ENCODE data around the gene GP1BA.

DNA sequence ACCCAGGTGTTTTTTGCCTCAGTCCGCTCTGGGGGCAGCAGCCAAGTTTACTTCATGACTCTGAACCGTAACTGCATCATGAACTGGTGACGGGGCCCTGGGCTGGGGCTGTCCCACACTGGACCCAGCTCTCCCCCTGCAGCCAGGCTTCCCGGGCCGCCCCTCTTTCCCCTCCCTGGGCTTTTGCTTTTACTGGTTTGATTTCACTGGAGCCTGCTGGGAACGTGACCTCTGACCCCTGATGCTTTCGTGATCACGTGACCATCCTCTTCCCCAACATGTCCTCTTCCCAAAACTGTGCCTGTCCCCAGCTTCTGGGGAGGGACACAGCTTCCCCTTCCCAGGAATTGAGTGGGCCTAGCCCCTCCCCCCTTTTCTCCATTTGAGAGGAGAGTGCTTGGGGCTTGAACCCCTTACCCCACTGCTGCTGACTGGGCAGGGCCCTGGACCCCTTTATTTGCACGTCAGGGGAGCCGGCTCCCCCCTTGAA is 34.8 kb upstream of the GP1BA start:
- no peak for TF ChIP-seq FOXK2 (IDR thresholded peaks at IDR 0.05)
- no peak for TF ChIP-seq SP1 (IDR thresholded peaks at IDR 0.05)
- TF ChIP-seq, protein P1, sequence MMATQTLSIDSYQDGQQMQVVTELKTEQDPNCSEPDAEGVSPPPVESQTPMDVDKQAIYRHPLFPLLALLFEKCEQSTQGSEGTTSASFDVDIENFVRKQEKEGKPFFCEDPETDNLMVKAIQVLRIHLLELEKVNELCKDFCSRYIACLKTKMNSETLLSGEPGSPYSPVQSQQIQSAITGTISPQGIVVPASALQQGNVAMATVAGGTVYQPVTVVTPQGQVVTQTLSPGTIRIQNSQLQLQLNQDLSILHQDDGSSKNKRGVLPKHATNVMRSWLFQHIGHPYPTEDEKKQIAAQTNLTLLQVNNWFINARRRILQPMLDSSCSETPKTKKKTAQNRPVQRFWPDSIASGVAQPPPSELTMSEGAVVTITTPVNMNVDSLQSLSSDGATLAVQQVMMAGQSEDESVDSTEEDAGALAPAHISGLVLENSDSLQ (IDR thresholded peaks at IDR 0.05), result no peak
- no peak for TF ChIP-seq TARDBP (IDR thresholded peaks at IDR 0.05)
- no peak for TF ChIP-seq FOXA1 (IDR thresholded peaks at IDR 0.05)
- no peak for TF ChIP-seq BHLHE40 (IDR thresholded peaks at IDR 0.05; ENCODE audit: borderline replicate concordance)
- no peak for TF ChIP-seq SUZ12 (IDR thresholded peaks at IDR 0.05)
- TF ChIP-seq FOXM1 (IDR thresholded peaks at IDR 0.05; ENCODE audit: borderline replicate concordance), result no peak
- no peak for TF ChIP-seq ARNT (IDR thresholded peaks at IDR 0.05)
- TF ChIP-seq ELF4 (IDR thresholded peaks at IDR 0.05), result no peak
- TF ChIP-seq CTBP1 (IDR thresholded peaks at IDR 0.05; ENCODE audit: borderline replicate concordance), result no peak
- TF ChIP-seq NFRKB (IDR thresholded peaks at IDR 0.05), result no peak
- no peak for TF ChIP-seq HDGF (IDR thresholded peaks at IDR 0.05; ENCODE audit: borderline replicate concordance)
- TF ChIP-seq L3MBTL2 (conservative IDR thresholded peaks at IDR 0.05), result no peak
